ENCODE results near the gene ARHGEF25.

ARHGEF25 gene

DNA sequence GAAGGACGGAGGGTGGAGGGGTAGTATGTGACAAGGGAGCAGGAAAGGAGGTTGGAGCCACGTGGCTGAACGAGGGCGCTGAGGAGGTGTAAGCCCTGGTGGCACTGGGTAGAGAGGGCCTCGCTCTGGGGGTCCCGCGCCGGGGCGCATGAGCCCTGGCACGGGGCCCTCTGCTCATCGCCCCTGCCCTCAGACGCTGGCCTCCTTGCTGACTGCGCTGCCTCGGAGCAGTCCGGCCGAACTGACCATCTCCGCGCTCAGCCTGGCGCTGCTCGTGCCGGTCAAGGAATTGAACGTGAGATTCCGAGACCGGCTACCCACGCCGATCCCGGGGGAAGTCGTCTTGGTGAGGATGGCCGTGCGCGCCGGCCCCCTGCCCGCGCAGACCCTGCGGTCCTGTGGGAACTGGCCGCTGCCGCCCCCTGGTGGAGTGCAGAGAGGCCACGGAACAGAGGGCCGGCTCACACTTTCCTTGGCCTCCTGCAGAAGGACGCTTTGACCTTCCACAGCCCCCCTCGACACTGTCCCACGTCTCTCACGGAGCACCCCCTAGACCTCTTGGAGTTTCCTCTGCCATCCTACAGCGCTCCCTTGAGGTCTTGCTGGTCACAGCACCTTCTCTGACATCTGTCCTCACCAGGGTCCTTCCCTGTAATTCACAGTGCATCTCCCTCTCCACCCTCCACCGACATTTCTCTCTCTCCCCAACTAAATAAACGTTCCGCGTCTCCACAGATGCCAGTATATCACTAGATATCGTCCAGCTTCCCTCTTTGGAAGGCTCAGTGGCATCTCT, 10.5 kb downstream of the ARHGEF25 start:
- no peak for DNase-seq (ENCODE audit: low read depth, low spot score)

DNA sequence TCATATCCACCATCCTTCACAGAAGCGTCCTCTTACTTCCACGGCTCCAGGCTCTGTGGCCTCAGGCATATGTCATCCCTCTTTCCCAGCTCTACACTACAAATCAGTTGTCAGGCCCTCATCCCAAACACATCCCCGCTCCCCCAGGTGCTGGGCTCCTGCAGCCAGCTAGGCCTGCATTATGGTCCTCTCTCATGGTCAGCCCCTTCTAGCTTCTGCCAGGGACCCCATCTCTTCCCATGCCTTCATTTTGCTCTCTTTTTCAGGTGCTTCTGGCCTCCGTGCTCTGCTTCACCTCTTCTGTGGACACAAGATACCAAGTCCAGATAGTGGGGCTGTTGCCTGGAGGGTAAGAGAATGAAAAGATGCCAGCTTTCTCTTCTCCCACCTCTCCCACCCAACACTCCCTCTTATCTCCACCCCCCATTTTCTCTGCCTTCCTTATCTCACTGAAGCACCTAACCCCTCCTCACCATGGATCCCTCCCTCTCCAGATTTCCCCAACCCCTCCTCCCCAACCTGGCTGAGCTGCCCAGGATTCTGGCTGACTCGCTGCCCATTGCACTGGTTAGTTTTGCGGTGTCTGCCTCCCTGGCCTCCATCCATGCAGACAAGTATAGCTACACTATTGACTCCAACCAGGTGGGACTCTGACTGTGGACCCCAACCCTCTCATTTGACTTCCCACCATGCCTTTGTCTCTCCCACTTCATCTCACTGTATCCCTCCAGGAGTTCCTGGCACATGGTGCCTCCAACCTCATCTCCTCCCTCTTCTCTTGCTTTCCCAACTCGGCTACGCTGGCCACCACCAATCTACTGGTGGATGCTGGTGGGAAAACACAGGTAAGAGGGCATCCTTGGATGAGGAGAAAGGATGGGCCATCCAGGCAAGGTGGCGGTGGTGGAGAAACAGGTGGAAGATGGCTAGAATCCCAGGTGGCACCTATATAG, 11.3 kb downstream of the ARHGEF25 start:
- DNase-seq (ENCODE audit: low read depth, low spot score), result no peak

DNA sequence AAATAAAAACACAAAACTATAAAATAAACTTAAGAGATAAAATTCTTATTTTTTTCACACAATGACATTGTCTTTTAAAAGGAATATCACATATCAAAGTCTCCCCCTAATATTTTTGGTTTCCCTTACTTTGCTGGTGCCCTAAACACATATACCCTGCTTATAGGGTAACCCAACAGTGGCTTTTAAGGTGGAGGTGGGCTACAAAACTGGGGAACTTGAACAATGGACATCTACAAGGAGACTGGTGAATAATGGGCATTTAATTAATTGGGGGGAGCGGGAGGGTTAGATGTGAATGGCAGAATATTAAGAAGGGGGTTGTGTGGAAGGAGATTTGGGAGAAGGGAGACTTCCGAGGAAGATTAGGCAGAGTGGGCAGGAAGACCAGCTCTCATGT, 12.2 kb downstream of the ARHGEF25 start:
- no peak for DNase-seq (ENCODE audit: low read depth, low spot score)

DNA sequence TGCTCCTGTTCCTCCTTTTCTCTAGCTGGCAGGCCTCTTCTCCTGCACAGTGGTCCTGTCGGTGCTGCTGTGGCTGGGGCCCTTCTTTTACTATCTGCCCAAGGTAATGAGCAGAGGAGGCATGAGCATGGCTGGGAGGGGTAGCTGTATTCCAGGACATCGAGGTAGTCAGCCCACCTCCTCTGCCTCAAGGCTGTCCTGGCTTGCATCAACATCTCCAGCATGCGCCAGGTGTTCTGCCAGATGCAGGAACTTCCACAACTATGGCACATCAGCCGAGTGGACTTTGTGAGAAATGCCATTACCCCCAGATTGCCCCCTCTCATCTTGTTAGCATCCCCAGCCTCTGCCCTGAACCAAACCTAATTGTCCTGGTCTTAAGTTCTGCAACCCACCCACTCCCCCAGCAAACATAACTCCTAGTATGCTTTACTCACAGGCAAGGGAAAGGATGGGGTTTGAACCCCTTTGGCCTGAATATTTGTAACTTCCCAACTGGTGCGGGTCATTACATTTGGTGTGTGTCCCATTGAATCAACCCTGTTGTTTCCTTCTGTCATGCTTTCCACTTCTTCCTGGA, 12.7 kb downstream of the ARHGEF25 start:
- no peak for DNase-seq (ENCODE audit: low read depth, low spot score)

DNA sequence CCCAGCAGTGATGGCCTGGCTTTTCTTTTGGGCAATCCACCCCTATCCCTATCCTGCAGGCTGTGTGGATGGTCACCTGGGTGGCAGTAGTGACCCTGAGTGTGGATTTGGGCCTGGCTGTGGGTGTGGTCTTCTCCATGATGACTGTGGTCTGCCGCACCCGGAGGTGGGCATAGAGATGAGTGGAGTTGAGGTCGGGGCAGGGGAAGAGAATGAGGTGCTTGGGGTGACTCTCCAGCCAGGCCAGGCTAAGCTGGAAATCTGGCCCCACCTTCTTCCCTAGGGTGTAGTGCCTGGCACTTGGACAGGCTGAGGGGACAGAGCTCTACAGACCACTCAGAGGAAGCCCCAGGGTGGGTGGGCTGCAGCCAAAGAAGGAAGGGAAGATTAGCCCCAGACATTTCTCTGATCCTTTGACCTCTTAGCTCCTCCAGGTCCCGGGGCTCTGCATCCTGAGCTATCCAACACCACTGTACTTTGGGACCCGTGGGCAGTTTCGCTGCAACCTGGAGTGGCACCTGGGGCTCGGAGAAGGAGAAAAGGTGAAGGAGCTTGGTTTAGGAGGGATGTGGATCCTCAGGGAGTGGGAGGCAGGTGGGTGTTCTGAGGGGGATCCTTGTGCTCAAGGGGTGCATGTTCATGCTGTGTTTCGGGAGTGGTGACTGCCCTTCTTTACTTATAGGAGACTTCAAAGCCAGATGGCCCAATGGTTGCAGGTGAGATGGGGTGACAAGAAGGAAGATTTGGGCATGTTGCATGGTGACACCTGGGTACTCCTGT, 13.4 kb downstream of the ARHGEF25 start:
- DNase-seq (ENCODE audit: low read depth, low spot score), result no peak

DNA sequence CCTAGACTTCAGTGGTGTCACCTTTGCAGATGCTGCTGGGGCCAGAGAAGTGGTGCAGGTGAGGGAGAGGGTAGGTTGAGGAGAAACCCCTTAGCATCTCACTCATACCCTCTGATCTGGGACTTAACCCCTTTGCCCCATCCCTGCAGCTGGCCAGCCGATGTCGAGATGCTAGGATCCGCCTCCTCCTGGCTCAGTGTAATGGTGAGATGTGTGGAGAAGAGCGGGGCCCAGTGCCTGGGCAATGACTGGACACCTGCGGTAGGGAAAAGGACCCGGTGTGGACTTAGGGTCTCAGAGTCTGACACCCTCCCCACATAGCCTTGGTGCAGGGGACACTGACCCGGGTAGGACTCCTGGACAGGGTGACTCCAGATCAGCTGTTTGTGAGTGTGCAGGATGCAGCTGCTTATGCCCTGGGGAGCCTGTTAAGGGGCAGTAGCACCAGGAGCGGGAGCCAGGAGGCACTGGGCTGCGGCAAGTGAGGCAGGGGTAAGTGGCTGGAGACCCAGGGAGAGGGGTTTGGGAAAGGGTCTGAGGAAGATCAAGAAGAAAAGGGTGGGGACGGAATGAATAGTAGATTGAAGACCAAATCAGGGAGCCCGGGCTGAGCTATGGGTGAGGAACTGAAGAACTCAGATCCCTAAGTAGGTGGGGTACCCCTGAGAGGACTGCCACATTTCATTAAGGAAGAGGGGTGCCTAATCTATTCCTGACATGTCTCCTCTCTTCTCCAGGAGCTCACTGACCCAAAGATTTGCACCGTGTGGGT, 14.2 kb downstream of the ARHGEF25 start:
- DNase-seq (ENCODE audit: low read depth, low spot score), result no peak

DNA sequence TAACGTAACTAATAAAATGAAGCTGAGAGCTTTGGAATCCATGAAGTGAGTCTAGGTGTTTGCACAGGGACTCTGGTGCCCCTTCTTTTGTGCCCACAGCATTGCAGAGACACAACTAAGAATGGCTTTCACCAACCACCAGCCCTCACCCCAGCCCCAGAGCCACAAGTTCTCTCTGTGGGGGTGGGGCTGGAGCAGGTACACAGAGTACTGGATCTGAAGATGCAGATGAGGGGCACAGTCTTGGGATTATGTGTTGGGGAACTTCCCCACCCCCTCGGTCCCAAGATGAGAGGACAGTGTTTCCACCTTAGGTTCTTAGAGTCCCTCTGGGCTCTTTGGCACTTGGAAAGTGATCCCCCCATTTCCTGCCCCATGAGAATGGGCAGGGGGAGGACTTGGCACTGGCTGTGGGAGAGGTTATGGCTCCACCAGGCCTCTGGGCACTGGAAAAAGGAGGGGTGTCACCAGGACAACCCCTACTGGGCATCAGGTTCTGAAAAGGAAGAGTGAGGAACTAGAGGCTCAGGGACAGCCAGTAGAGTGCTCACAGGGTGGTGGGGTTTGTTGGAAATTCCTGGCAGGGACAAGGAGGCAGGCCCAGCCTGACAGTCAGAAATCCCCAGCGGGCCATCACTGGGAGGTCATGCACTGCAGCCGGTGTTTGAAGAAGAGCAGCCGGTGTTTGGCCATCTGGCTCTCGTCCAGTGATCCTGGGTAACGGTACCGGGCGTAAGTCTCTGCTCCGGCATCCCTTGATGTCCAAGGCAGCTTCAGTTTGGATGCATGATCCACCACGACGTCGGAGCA, 15.1 kb downstream of the ARHGEF25 start:
- DNase-seq (ENCODE audit: low read depth, low spot score), result no peak

DNA sequence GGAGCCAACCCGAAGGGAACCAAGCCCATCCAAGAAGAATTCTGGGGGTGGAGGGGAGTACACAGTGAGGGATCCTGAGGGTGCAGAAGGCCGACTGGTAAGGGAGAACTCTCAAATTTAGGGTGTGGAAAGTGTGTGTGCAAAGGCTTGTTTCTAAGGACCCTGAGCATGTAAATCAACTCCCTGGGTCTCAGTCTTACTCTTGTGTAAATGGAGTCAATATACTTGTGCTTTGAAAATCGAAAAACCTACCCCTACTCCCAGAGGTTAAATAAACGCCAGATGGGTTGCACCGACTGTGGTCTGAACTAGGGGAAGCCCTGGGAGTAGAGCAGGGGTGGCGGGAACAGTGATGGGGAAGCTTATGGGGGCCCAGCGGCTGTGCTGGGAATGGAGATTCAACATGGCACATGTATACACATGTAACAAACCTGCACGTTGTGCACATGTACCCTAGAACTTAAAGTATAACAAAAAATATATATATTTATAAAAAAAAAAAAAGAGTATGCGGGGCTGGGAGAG, 15.7 kb downstream of the ARHGEF25 start:
- no peak for DNase-seq (ENCODE audit: low read depth, low spot score)

DNA sequence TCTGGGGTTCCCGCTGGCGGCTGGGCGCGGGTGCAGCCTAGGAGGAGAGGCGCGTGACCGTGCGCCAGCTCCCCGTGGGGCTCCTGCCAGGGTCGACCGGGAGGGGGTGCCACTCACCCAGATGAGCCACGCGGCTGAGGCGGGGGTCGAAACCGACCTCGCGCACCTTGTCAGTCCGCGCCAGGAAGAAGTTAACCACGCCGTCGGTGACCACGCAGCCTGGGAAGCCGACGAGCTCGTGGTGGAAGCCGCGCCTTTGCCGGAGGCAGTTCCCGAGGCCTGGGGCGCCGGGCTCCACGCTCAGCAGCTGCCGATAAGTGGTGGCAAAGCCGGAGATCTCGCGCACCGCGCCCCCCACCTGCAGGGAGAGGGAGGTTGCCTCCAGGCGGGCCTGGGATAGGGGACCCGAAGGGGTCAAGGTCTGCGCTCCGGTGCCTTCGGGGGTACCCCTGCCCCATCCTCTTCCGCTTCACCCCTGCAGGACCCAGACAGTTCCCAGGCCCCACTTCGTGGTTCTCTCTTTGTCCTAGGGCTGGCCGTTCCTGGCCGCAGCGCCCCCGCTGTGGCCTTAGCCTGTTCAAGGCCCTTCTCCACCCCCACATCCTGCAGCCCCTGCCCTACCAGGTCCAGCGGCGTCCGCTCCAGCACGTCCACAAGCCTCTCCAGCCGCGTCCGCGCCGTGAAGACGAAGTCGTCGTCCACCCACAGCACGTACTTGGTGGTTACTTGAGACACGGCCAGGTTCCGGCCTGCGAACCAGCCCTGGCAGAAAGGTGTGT, 16.5 kb downstream of the ARHGEF25 start:
- DNase-seq (ENCODE audit: low read depth, low spot score), result no peak

DNA sequence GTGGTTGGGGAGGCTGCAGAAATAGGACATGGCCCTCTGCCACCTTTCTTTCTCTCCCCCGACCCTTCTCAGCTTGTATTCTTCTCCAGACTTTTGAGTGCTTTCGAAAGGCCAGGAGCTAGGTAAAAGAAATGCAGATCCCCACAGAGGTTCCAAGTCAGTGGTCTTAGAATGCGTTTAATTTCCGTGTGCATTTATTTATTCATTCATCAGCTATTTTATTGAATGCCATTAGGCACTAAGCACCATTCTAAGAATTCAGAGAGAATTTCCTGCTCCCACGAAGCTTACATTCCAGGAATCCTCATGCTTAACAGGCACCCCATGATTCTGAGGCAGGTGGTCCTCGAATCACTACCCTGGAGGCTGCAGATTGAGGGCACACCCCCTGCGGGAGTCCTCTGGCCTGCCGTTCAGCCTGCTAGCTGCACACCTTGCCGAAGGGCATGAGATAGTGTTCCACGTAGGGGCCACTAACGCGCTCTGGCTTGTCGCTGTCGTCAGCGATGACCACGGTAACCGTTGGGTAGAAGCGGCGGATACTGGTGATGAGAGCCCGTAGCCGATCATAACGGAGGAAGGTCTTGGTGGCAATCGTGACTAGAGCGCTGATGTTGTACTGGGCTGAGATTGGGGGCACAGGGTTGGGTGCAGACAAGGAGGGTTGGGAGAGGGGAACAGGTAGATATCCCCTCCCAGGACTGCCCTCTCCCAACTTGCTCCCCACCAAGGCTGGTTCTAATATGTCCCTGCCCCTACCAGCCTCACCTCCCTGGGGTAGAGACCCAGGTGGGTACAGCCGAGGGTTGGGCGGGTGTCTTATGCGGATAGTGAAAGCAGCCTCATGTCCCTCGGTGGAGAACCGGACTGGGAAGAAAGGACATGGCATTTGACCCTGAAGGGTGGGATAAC, 17.3 kb downstream of the ARHGEF25 start:
- no peak for DNase-seq (ENCODE audit: low read depth, low spot score)

DNA sequence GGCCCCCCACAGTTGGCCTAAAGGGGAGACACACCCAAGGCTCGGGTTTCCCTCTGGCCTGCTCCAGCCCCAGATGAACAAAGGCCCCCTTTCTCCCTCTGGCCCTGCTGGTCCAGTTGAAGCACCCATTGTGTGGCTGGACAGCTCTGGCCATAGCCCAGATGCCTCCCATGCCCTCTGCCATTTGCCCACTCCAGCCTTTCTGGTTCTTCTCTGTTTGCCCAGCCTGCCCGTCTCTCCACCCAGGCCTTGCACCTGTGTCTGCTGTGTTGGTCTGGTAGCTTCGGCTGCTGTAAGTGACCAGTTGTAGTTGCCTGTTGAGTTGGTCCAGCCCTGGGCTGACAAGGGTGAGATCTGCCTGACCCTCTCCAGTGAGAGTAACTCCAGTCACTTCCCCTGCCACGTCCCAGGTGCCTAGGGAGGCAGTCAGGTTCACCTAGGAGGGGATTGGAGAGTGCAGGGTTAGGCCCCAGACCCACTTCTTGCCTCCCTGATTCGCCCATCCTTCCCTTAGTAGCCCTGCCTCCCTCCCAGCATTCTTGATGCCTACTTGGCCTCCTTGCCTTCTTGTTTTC, 18.7 kb downstream of the ARHGEF25 start:
- DNase-seq (ENCODE audit: low read depth, low spot score), result no peak

DNA sequence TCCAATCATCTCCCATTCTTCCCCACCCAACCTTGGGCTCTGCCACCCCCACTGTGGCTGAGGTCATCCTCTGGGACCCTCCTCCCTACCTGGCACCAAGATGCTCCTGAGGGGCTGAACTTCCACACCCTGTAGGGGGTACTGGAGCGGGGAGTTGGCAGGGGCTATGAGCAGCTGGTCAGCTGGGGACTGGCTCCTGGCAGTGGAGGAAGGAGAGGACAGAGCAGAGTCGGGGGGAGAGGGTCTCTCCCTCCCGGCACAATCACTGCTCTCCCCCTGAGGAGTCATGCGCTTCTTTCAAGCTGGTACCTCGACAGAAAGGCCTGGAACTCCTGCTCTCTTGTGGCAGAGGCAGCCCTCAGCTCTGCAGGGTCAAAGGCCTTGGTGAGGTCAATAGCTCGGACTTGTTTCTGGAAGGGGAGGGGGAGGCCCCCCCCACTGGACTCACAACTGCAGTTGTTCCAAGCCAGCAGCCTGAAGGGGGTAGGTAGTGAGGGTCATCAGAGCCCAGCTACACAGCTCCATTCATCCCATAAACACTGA, 19.7 kb downstream of the ARHGEF25 start:
- no peak for DNase-seq (ENCODE audit: low read depth, low spot score)

DNA sequence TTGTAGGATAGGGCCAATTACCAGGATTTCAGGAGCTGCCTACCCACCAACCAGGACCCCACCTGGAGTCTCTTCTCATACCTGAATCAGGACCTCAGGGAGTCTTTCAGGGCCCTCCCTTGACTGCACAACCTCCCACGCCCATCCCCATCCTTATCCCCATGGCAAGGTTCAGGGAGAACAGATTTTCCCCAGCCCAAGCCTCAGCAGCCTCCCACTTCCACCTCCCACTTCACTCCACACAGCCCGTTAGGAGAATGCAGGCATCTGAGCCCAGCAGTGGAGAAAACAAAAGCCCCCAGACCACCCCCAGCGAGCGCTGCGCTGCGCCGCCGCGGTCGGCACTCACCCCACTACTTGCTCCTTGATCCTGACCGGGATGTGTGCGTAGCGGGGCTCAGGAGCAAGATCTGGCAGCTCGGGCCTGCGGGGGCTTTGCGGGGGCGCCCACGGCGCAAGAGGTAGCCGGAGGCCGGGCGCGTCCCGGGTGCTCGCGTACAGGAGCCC, 20.4 kb downstream of the ARHGEF25 start:
- no peak for DNase-seq (ENCODE audit: low read depth, low spot score)

DNA sequence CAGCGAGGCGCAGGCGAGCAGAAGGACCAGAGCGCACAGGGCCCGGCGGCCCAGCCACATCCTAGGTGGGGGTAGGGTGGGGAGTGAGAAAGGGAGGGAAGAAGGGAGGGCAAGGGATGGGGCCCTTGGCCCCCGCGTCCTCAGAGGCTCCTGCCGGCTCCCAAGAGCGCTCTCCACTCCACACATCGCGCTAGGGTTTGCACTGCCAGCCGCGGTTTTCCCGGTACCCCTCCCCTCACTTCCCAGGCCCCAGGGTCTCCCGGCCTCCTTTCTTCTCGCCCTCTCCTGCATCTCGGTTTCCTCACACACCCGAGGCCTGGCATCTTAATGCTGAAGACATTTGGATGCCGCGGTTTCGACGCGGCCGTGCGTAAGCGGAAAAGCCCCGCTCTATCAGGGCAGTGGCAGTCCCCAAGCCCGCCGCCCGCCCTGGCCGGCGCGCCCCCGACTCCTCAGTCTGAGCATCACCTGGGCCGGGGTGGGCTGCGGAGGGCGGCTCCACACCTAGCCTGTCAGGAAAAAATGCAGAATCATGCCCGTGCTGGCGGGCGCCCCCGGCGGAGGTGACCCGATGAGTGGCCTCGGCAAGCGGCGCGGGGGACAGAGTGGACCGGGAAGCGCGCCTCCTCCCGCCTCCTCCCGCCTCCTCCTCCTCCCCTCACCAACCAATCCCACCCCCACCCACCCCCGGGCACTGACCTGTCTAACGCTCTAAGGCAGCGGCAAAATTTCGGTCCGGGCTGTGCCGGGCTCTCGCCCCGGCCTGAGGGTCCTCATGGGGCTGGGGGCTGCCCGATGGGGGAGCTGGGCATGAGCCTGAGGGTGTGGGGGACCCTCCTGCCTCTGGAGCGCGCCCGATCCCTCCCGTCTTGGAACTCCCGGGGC, 21.1 kb downstream of the ARHGEF25 start:
- DNase-seq (ENCODE audit: low read depth, low spot score), result no peak

DNA sequence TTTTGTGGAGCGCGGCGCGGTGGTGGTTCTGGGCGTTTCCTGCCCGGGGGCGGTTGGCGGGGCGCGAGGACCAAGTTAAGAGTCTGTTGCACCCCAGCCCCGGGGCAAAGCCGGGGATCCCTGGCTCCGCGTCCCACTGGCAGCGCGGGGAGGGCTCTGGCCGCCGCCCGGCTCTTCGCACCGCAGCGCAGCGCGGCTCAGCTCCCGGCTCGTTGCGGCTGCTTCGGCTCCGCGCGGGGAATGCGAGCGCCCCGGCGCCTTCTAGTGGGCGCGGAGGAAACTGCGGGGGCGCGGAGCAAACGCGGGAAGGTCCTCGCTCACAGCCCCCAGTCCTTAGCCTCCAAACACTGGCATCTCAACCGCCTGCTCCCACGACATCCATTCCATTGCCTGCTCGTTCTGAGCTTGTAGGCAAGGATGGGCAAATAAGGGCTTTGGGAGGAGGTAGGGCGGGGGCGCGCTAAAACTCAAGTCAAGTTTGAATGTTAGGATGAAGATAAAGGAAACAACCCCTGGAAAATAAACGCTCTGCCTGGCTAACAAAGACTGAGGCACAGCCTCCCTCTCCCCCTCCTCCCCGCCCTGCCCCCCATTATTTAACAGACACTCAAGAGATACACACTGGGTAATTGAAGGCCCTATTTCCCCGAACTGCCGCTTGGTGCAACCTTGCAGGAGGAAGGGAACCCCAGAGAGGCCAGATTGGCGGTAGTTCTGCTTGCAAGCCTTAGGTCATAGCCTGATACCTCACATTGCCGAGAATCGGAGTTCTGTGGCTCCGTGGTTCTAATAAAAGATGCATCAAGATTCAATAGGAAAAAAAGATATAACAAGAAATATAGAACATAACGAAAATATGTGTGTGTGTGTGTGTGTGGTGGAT, 22.0 kb downstream of the ARHGEF25 start, which contains the start of gene B4GALNT1:
Gene B4GALNT1, minus strand, starts transcription at position 244 of the 883 bp plus-strand sequence. CDS start 1,069 bp downstream, outside the sequence.
- DNase-seq (ENCODE audit: low read depth, low spot score), result no peak

Data from activated CD4-positive, CD25-positive, alpha-beta regulatory T cell treated with anti-CD3 and anti-CD28 coated beads, Interleukin-2, amount 50 U/mL, for 16 hours (primary cell).